HG03457 (cell line): ENCODE measurements around the gene TOMM6.
"Not testable (repeated sequence)": the region's sequence is repeated elsewhere in the genome, so short reads cannot be mapped to it uniquely, and the experiment has no call there.

ENCODE experiments used
- ATAC-seq: cut with Tn5 transposase; IDR thresholded peaks from one replicate; pipeline ENCODE4 v1.9.1; 2021; ENCODE audit warnings: moderate number of reproducible peaks; ENCODE audit not compliant: unreplicated experiment

TOMM6 gene

GRCh38 chr6:41783106-41783780 is 4.3 kb upstream of the TOMM6 start:
- ATAC-seq = no peak

GRCh38 chr6:41784581-41785171 is 2.8 kb upstream of the TOMM6 start:
- no peak for ATAC-seq

- no peak for ATAC-seq
Observed at GRCh38 chr6:41785254-41785653, 2.2 kb upstream of the TOMM6 start.

- no peak for ATAC-seq
Observed at GRCh38 chr6:41785689-41786450, 1.6 kb upstream of the TOMM6 start.

GRCh38 chr6:41786451-41787218 is 859 bp upstream of the TOMM6 start:
- peak; percentile 53 for ATAC-seq

GRCh38 chr6:41789390-41789724 is 1.9 kb downstream of the TOMM6 start:
- no peak for ATAC-seq

DNA sequence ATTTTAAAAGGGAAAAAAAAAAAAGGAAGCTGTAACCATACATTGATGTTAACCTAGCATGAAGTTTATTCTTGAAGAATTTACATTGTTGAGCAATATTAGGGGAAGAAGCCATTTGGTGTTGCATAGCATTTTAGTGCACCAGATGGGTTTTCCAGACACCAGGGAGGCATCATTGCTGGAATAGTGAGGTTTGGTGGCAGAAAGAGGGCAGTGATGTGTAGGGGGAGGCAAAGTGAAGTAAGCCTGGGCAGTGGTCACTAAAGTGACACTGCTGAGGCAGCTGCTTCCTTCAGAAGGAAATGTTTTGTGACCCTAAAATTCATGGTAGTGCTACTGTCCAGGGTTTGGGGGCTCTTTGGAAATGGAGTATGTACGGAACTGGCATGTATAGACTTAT is 2.6 kb downstream of the TOMM6 start:
- no peak for ATAC-seq

GRCh38 chr6:41791305-41791704 is 3.8 kb downstream of the TOMM6 start:
- ATAC-seq = no peak

DNA sequence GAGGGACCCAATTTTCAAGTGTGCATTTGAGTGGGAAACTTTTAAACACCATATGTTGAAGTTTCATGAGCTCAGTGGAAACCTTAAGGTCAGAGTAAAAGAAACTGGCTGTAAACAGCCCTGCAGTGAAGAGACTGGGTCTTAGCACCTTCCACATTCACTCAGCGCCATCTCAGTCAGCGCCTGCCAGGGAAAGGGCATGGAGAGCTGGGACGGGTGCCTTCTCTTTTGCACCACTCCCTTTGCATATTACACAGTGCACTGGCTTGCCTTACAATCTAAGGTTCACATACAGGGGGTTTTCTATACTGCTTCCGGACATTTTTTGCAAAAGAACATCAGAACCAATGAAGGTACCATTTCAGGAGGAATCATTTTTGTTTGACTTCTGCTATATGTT is 4.5 kb downstream of the TOMM6 start:
- no peak for ATAC-seq

DNA sequence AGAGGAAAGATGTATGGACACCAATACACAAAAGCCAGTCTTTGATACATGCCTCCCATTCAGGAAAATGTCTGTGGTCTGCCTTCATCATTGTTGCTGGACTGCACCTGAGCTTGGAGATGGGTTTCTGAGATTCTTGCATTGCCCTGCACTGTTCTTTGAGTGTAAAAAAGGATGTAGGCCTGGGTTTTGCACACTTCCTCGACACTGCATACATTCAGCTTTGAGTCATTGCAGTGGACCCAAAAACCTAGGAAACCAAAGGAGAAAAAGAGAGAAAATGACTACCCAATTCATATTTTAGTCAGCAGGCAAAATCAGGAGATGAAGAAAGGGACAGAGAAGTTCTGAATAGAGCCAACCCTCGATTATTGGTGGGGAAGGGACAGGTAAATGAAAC is 9.0 kb downstream of the TOMM6 start:
- no peak for ATAC-seq

- ATAC-seq = no peak
Observed at GRCh38 chr6:41798901-41799558, 11.5 kb downstream of the TOMM6 start.

DNA sequence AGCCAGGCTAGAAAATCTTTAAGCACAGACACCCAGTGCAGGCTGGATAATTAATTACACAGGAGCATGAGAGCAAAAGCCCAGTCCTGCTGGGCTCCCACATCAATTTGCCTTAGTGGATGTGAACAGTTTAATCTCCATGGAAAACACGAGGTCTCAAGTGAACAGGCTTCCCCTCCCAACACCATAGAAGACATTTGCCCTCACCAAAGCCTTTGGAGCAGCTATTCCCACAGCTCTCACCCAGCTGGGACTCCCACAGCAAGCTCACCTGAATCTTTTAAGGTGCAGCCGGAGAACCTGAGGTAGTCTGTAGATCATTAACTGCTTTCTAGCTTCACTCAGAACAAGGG is 12.0 kb downstream of the TOMM6 start:
- ATAC-seq = no peak

DNA sequence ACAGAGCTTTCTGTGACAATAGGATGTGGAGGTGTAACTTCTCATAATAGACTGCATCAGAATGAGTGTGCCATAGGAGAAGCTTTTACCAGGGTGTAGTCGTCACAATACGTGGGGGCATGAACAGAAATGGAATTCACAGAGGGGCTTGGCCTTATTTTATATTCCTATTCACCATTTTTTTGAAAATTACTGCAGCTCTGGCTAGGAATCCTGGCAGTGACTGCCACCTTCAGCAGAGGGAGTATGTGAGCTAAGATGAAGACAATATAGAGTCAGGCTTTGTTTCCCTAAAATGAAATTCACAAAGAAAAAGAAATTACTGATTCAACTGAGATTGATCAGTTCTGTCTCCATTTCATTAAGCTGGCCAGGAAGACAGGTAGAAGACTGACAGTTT is 13.9 kb downstream of the TOMM6 start:
- ATAC-seq = no peak

- ATAC-seq = no peak
Observed at GRCh38 chr6:41805830-41806774, 18.6 kb downstream of the TOMM6 start.

GRCh38 chr6:41811095-41811494 is 23.6 kb downstream of the TOMM6 start:
- no peak for ATAC-seq

DNA sequence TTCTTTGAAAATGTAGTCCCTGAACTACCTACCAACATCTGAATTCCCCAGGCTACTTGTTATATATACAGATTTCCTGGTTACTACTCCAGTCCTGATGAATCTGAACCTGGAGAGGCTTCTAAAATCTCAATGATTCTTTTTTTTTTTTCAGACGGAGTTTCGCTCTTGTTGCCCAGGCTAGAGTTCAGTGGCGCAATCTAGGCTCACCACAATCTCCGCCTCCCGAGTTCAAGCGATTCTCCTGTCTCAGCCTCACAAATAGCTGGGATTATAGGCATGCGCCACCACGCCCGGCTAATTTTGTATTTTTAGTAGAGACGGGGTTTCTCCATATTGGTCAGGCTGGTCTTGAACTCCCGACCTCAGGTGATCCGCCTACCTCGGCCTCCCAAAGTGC is 24.5 kb downstream of the TOMM6 start:
- ATAC-seq = not testable (repeated sequence)

GRCh38 chr6:41813469-41813868 is 26.0 kb downstream of the TOMM6 start:
- no peak for ATAC-seq

- ATAC-seq = no peak
Observed at GRCh38 chr6:41813956-41814355, 26.5 kb downstream of the TOMM6 start.

- ATAC-seq = no peak
Observed at GRCh38 chr6:41814629-41815028, 27.1 kb downstream of the TOMM6 start.

DNA sequence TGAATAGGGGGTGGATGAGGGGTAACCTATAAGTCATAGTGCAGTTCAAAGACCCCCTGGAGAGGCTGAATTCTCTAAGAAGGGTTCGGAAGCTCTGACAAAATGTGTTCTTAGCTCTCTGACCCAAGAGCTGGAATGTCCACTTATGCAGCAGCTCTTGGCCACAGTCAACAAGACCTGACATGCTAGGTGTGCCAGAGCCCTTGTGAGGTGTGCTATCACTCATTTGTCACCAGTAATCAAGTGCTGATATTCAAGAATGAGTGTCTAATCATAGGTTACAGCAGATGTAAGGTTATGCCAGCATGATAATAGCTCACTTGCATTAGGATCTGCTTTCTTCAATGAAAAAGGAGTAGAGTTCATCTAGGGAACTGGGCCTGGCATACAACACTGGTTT is 28.1 kb downstream of the TOMM6 start:
- no peak for ATAC-seq
